Measurements from ENCODE around the gene GYS1. TPM values are rescaled to one million over a fixed set of nuclear protein-coding genes. Genes with fewer than 3 reads are reported as not detected.

The GYS1 gene
- total and polyA plus RNA-seq, 10 of the 15 experiments (the other 5 are each of a cell fraction or from before 2014, with no cell fraction given) = 3.7 to 62.0 (median 37.3) TPM

DNA sequence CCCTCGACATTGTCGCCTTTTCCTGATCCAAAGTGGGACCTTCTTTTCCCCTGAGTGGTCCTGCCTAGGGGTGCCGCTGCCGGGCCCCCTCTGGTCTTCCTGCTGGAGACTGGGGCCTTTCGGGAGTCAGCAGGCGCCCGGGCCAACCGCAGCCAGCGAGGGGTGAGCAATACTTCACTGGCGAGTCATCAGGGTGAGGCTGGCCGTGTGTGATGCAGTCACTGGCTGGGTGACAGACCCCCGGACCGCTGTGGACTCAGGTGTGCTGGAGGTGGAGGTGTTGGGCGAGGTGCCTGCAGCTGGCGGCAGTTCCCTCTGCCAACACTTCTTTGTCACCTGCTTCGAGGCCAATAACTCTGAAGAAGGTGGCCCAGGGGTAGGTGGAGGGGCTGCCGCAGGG, 49.1 kb upstream of the GYS1 start:
- 33% methylated on average over 17 of the region's 17 CpGs for WGBS (ENCODE audit: insufficient coverage, insufficient replicate concordance, low lambda C conversion rate, missing lambda C conversion rate)
- ChIA-PET POLR2A (no interaction called here), RAD21 (ENCODE audit: unreplicated experiment) (no interaction called here), CTCF (no interaction called here), SMC1A (ENCODE audit: uncharacterized antibody, unreplicated experiment) (no interaction called here)
- Histone ChIP-seq H3K4me3 (no peak overlapping the region), H4K20me1 (ENCODE audit: control insufficient read depth, insufficient read depth) (no peaks in the 10 kb centered on the region), H3K27me3 (replicated peaks in 1 of 2; ENCODE audit: control insufficient read depth in 2 of 2, insufficient read depth in 2 of 2, low read length in 1 of 2) (no peaks in the 10 kb centered on the region), H2AFZ (ENCODE audit: control insufficient read depth, low read depth, low read length) (no peak overlapping the region), H3K4me2 (ENCODE audit: control insufficient read depth, insufficient read depth) (no peak overlapping the region), H3K36me3 (ENCODE audit: control insufficient read depth in 2 of 2, insufficient read depth in 2 of 2, low read length in 1 of 2) (no peaks in the 10 kb centered on the region), H3K79me2 (ENCODE audit: control insufficient read depth, insufficient read depth, low read length) (no peaks in the 10 kb centered on the region), H3K4me1 (ENCODE audit: control insufficient read depth, insufficient read depth, low read length) (no peaks in the 10 kb centered on the region), H3K9me3 (replicated peaks; ENCODE audit: control insufficient read depth, insufficient read depth, low read length) (no peaks in the 10 kb centered on the region), H3K9ac (ENCODE audit: control insufficient read depth, insufficient read depth, low read length) (no peak overlapping the region), H3K27ac (ENCODE audit: control insufficient read depth, insufficient read depth) (no peak overlapping the region)
- intact Hi-C loops (cut with micrococcal nuclease; ENCODE audit: unreplicated experiment) = no loop called here
- in situ Hi-C loops (cut with MboI) = no loop called here
- BruUV-seq (replicated peaks) = no TSS peak
- no peak for ATAC-seq
- DNase-seq (ENCODE audit: low read depth, low spot score) = no peak
- no peak for FAIRE-seq
- TF ChIP-seq, protein P1, sequence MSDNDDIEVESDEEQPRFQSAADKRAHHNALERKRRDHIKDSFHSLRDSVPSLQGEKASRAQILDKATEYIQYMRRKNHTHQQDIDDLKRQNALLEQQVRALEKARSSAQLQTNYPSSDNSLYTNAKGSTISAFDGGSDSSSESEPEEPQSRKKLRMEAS (IDR thresholded peaks at IDR 0.05; ENCODE audit: low read depth, low read length) = no peak
- TF ChIP-seq EGR1 (IDR thresholded peaks at IDR 0.05; ENCODE audit: borderline replicate concordance in 1 of 2, low read depth in 2 of 2, low read length in 2 of 2) (no peak), SPI1 (IDR thresholded peaks at IDR 0.05; ENCODE audit: borderline replicate concordance, insufficient read depth, low read depth, low read length) (no peak), DPF2 (IDR thresholded peaks at IDR 0.05) (no peak), CHD1 (IDR thresholded peaks at IDR 0.05; ENCODE audit: low read depth, low read length) (no peak), BHLHE40 (IDR thresholded peaks at IDR 0.05; ENCODE audit: borderline replicate concordance in 1 of 2, low read depth in 2 of 2, low read length in 1 of 2) (no peak), CHD4 (IDR thresholded peaks at IDR 0.05) (no peak), CEBPB (IDR thresholded peaks at IDR 0.05; ENCODE audit: borderline replicate concordance in 1 of 2, low read depth in 2 of 2, low read length in 2 of 2) (no peak), NR2C1 (IDR thresholded peaks at IDR 0.05) (no peak), MTA2 (IDR thresholded peaks at IDR 0.05; ENCODE audit: low read depth) (no peak), TARDBP (IDR thresholded peaks at IDR 0.05; ENCODE audit: borderline replicate concordance) (no peak), PAX8 (IDR thresholded peaks at IDR 0.05) (no peak), POLR2AphosphoS2 (IDR thresholded peaks at IDR 0.05; ENCODE audit: low read depth, low read length) (no peak), POU2F2 (IDR thresholded peaks at IDR 0.05; ENCODE audit: borderline replicate concordance, low read depth, low read length) (no peak)
- TF ChIP-seq, protein P2, sequence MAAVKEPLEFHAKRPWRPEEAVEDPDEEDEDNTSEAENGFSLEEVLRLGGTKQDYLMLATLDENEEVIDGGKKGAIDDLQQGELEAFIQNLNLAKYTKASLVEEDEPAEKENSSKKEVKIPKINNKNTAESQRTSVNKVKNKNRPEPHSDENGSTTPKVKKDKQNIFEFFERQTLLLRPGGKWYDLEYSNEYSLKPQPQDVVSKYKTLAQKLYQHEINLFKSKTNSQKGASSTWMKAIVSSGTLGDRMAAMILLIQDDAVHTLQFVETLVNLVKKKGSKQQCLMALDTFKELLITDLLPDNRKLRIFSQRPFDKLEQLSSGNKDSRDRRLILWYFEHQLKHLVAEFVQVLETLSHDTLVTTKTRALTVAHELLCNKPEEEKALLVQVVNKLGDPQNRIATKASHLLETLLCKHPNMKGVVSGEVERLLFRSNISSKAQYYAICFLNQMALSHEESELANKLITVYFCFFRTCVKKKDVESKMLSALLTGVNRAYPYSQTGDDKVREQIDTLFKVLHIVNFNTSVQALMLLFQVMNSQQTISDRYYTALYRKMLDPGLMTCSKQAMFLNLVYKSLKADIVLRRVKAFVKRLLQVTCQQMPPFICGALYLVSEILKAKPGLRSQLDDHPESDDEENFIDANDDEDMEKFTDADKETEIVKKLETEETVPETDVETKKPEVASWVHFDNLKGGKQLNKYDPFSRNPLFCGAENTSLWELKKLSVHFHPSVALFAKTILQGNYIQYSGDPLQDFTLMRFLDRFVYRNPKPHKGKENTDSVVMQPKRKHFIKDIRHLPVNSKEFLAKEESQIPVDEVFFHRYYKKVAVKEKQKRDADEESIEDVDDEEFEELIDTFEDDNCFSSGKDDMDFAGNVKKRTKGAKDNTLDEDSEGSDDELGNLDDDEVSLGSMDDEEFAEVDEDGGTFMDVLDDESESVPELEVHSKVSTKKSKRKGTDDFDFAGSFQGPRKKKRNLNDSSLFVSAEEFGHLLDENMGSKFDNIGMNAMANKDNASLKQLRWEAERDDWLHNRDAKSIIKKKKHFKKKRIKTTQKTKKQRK (IDR thresholded peaks at IDR 0.05; ENCODE audit: low read depth, low read length) = no peak
- TF ChIP-seq, protein P3, sequence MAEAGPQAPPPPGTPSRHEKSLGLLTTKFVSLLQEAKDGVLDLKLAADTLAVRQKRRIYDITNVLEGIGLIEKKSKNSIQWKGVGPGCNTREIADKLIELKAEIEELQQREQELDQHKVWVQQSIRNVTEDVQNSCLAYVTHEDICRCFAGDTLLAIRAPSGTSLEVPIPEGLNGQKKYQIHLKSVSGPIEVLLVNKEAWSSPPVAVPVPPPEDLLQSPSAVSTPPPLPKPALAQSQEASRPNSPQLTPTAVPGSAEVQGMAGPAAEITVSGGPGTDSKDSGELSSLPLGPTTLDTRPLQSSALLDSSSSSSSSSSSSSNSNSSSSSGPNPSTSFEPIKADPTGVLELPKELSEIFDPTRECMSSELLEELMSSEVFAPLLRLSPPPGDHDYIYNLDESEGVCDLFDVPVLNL (IDR thresholded peaks at IDR 0.05; ENCODE audit: low read depth, low read length) = no peak
- TF ChIP-seq, protein P4, sequence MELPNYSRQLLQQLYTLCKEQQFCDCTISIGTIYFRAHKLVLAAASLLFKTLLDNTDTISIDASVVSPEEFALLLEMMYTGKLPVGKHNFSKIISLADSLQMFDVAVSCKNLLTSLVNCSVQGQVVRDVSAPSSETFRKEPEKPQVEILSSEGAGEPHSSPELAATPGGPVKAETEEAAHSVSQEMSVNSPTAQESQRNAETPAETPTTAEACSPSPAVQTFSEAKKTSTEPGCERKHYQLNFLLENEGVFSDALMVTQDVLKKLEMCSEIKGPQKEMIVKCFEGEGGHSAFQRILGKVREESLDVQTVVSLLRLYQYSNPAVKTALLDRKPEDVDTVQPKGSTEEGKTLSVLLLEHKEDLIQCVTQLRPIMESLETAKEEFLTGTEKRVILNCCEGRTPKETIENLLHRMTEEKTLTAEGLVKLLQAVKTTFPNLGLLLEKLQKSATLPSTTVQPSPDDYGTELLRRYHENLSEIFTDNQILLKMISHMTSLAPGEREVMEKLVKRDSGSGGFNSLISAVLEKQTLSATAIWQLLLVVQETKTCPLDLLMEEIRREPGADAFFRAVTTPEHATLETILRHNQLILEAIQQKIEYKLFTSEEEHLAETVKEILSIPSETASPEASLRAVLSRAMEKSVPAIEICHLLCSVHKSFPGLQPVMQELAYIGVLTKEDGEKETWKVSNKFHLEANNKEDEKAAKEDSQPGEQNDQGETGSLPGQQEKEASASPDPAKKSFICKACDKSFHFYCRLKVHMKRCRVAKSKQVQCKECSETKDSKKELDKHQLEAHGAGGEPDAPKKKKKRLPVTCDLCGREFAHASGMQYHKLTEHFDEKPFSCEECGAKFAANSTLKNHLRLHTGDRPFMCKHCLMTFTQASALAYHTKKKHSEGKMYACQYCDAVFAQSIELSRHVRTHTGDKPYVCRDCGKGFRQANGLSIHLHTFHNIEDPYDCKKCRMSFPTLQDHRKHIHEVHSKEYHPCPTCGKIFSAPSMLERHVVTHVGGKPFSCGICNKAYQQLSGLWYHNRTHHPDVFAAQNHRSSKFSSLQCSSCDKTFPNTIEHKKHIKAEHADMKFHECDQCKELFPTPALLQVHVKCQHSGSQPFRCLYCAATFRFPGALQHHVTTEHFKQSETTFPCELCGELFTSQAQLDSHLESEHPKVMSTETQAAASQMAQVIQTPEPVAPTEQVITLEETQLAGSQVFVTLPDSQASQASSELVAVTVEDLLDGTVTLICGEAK (IDR thresholded peaks at IDR 0.05; ENCODE audit: borderline replicate concordance) = no peak

Measured in GM12878 (cell line).